Spleen (tissue), 11 donors: ENCODE results near the gene SLC1A3. TPM values are rescaled to one million over a fixed set of nuclear protein-coding genes. Genes with fewer than 3 reads are reported as not detected.
A peak's percentile ranks its signal among the peaks of the same experiment; 100 is the strongest.

ENCODE experiments used
- DNase-seq: peaks from one replicate; pipeline ENCODE4 v3.0.0-alpha.2; 2020
- H3K27ac ChIP-seq, 8 donors: fragments of 200-600 bp; sonication (generic) in 7 of 8; 1 replicate in 4 of 8; 2 replicates in 4 of 8; pipeline versions ENCODE4 v1.5.0 to v1.8.0; 2016 to 2021; ENCODE audit warnings: inconsistent platforms in 4 of 8, mild to moderate bottlenecking in 4 of 8, moderate library complexity in 1 of 8
- H3K27me3 ChIP-seq, 7 donors: fragments of 200-600 bp; sonication (generic) in 6 of 7; replicated peaks in 1 of 7; 1 replicate in 4 of 7; 2 replicates in 3 of 7; pipeline versions ENCODE4 v1.5.0 to v1.8.0; 2016 to 2021; ENCODE audit warnings: inconsistent platforms in 3 of 7, mild to moderate bottlenecking in 1 of 7
- H3K36me3 ChIP-seq, 6 donors: fragments of 200-600 bp; sonication (generic) in 5 of 6; 1 replicate in 4 of 6; 2 replicates in 2 of 6; pipeline versions ENCODE4 v1.5.0 to v1.8.0; 2016 to 2021; ENCODE audit warnings: inconsistent platforms in 2 of 6
- H3K4me1 ChIP-seq, 6 donors: fragments of 200-600 bp; sonication (generic) in 5 of 6; 1 replicate in 3 of 6; 2 replicates in 3 of 6; pipeline versions ENCODE4 v1.5.0 to v1.8.0; 2016 to 2021; ENCODE audit warnings: inconsistent platforms in 3 of 6
- H3K4me3 ChIP-seq, 8 donors: fragments of 200-600 bp; sonication (generic) in 7 of 8; 1 replicate in 4 of 8; 2 replicates in 4 of 8; pipeline versions ENCODE4 v1.5.0 to v1.8.0; 2016 to 2021; ENCODE audit warnings: inconsistent platforms in 4 of 8, mild to moderate bottlenecking in 4 of 8, moderate library complexity in 2 of 8
- H3K9me3 ChIP-seq, 8 donors: fragments of 200-600 bp; sonication (generic) in 7 of 8; 1 replicate in 4 of 8; 2 replicates in 4 of 8; pipeline versions ENCODE4 v1.5.0 to v1.8.0; 2016 to 2021; ENCODE audit warnings: inconsistent platforms in 4 of 8
- POLR2A ChIP-seq, 3 donors: fragments of 450-650 bp; IDR thresholded peaks; one replicate each; pipeline ENCODE4 v1.5.1; 2017; ENCODE audit warnings: antibody characterized with exemption in 3 of 3, mild to moderate bottlenecking in 1 of 3
- POLR2AphosphoS5 ChIP-seq, 3 donors: sonication (generic); formaldehyde crosslinking; IDR thresholded peaks; one replicate each; pipeline ENCODE4 v1.5.1; 2017; ENCODE audit warnings: antibody characterized with exemption in 3 of 3
- WGBS, 5 donors: extraction: QIAGEN DNeasy Blood & Tissue Kit in 3 of 5; methylation state at CpG; one replicate each; pipeline versions ENCODE4 v1.1.5 to v1.1.7; 2013 to 2018; 5-methylcytosine and 5-hydroxymethylcytosine counted together
- intact Hi-C: fragments of 100-400 bp; cut with DNase I; formaldehyde crosslinking; loops from one replicate; pipeline ENCODE4 v1.15.0; 2023; ENCODE audit warnings: low total_unique reads
- polyA plus RNA-seq, 3 donors: library from polyadenylated mRNA; stranded (reverse); fragments of 200-250 nt; gene quantifications; one replicate each; pipeline ENCODE4 v1.2.1, GENCODE V29; 2013
- total RNA-seq, 7 donors: library from RNA; depleted of rRNA in 3 of 7; stranded (reverse); fragments of >200 nt in 3 of 7; fragmentation: NEBNext Ultra II Directional in 4 of 7; extraction: Animal tissue kit (Norgen Biotek cat#: 25700) in 4 of 7; gene quantifications; one replicate each; pipeline versions ENCODE4 v1.1.0 to v1.2.1, GENCODE V29; 2016 to 2021
- TF ChIP-seq, protein P1 (sequence below), 11 experiments: fragments of 200-600 bp in 7 of 11; fragments of 450-650 bp in 4 of 11; sonication (generic) in 4 of 11; IDR thresholded peaks in 8 of 11; conservative IDR thresholded peaks in 3 of 11; 1 replicate in 7 of 11; 2 replicates in 4 of 11; pipeline versions ENCODE4 v1.4.0 to v1.8.0; 2016 to 2021; ENCODE audit warnings: antibody characterized with exemption in 11 of 11, inconsistent platforms in 4 of 11, mild to moderate bottlenecking in 1 of 11
- donor health status: healthy with polysubstance abuse.
- donor health status: DM: no; HTN: no; CAD: no; lungs with moderate emphysema.
- donor health status: DM: no; HTN: no; CAD: no.
- donor health status: Bipolar disorder and iron deficiency.
- donor health status: healthy.
- donor health status: DM: no; HTN: no; CAD: no.
- donor health status: DM: yes; HTN: yes; CAD: no.

Gene SLC1A3
- total and polyA plus RNA-seq, 10 donors = 1.5 to 54.7 (median 25.2) TPM

DNA sequence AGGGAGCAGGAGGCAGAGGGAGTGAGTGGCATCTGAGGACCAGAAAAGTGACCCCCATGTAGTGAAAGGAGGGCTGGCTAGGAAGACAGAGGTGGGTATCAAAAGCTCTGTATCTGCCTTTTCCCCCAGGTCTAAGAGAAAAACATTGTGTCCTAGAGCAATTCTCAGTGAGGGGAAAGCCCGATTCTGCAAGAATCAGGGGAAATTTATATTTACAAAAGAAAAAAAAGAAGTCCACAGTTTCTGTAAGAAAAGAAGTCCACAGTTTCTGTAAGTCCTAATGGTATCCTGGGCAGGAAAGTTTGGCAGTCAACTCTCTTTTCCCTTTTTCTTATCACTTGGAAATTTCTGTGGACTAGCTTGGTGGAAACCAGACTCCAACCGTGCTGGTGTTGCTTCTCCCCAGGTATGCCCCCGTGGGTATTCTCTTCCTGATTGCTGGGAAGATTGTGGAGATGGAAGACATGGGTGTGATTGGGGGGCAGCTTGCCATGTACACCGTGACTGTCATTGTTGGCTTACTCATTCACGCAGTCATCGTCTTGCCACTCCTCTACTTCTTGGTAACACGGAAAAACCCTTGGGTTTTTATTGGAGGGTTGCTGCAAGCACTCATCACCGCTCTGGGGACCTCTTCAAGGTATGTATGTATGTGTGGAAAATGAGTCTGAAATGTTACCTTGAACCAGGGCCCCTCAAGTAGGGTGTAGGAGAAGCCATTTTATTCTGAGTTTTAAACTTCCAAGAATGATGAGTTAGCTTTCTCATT, 73.0 kb downstream of the SLC1A3 start:
- Histone ChIP-seq H3K27ac (peak overlapping the region in 4 of 8 donors; percentile 49 to 83 (median 72)), H3K36me3 (peaks cover 0 to 4% (median 0%) of the 10 kb centered on the region in 6 donors)
- 77 to 93% (median 80%) methylated on average over 8 of the region's 8 CpGs for WGBS, 5 donors

DNA sequence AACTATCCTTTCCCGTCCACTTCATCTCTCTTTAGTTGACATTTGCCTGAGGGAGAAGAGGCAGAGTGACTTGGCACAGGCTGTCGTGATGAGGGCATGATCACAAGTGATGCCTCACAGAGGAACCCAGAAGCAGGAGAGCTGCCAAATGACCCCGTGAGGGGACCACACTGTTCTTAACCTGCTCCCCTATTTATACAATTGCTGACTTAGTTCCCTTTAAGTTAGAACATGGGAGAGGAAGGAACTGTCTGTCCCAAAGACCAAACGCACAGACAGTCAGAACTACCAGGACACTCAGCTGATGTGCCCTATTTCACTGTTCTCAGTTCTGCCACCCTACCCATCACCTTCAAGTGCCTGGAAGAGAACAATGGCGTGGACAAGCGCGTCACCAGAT, 73.7 kb downstream of the SLC1A3 start:
- Histone ChIP-seq H3K27me3 (no peaks in the 10 kb centered on the region), H3K4me3 (no peak overlapping the region), H3K4me1 (peaks cover 0 to 19% (median 1%) of the 10 kb centered on the region in 6 donors), H3K36me3 (peaks cover 0 to 4% (median 0%) of the 10 kb centered on the region in 6 donors), H3K9me3 (no peaks in the 10 kb centered on the region), H3K27ac (peak overlapping the region in 4 of 8 donors; percentile 67 to 83 (median 74))
- intact Hi-C loops = no loop called here
- DNase-seq = no peak
- TF ChIP-seq POLR2A (IDR thresholded peaks at IDR 0.05) = no peak
- TF ChIP-seq, protein P1, sequence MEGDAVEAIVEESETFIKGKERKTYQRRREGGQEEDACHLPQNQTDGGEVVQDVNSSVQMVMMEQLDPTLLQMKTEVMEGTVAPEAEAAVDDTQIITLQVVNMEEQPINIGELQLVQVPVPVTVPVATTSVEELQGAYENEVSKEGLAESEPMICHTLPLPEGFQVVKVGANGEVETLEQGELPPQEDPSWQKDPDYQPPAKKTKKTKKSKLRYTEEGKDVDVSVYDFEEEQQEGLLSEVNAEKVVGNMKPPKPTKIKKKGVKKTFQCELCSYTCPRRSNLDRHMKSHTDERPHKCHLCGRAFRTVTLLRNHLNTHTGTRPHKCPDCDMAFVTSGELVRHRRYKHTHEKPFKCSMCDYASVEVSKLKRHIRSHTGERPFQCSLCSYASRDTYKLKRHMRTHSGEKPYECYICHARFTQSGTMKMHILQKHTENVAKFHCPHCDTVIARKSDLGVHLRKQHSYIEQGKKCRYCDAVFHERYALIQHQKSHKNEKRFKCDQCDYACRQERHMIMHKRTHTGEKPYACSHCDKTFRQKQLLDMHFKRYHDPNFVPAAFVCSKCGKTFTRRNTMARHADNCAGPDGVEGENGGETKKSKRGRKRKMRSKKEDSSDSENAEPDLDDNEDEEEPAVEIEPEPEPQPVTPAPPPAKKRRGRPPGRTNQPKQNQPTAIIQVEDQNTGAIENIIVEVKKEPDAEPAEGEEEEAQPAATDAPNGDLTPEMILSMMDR (IDR thresholded peaks at IDR 0.05 in 8 of 11, conservative IDR thresholded peaks at IDR 0.05 in 3 of 11) = no peak
- peak in 1 of 3 donors; percentile 63 for TF ChIP-seq POLR2AphosphoS5 (IDR thresholded peaks at IDR 0.05)
- WGBS, 5 donors = 67 to 83% (median 75%) methylated on average over 7 of the region's 7 CpGs

More for the DNA sequence above, 73.0 kb downstream of the SLC1A3 start:
- no peak for TF ChIP-seq POLR2A (IDR thresholded peaks at IDR 0.05)
- Histone ChIP-seq H3K27me3 (no peaks in the 10 kb centered on the region), H3K9me3 (no peaks in the 10 kb centered on the region), H3K4me1 (peaks cover 0 to 14% (median 0%) of the 10 kb centered on the region in 6 donors), H3K4me3 (no peak overlapping the region)
- intact Hi-C loops = no loop called here
- no peak for DNase-seq

DNA sequence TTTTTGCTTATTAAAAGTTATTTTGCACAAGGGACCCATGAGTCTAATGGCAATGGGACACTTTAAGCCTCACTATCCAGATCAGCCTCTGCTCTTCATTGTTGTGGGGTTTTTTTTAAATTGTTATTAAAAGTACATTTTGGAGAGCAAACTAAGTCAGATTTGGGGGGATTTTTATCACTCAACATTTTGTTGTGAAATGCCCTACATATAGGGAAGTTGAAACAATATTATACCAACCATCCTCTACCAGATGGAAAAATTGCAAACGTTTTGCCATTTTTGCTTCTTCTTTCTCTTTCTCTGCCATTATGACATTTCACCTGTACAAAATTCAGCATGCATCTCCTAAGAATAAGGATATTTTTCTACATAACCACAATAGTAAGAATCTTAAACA, 75.3 kb downstream of the SLC1A3 start:
- intact Hi-C loops = no loop called here
- H3K27me3 ChIP-seq = no peaks in the 10 kb centered on the region
- H3K27ac ChIP-seq = peak overlapping the region in 5 of 8 donors; percentile 25 to 83 (median 63)
- H3K36me3 ChIP-seq = no peaks in the 10 kb centered on the region
- 22 to 45% (median 30%) methylated on average over 1 of the region's 1 CpG for WGBS, 5 donors
- TF ChIP-seq, protein P1 (IDR thresholded peaks at IDR 0.05 in 8 of 11, conservative IDR thresholded peaks at IDR 0.05 in 3 of 11) = no peak
- TF ChIP-seq POLR2A (IDR thresholded peaks at IDR 0.05) (no peak), POLR2AphosphoS5 (IDR thresholded peaks at IDR 0.05) (no peak)
- H3K9me3 ChIP-seq = no peaks in the 10 kb centered on the region
- H3K4me1 ChIP-seq = peaks cover 0 to 29% (median 4%) of the 10 kb centered on the region in 6 donors
- no peak for DNase-seq
- no peak overlapping the region for H3K4me3 ChIP-seq

DNA sequence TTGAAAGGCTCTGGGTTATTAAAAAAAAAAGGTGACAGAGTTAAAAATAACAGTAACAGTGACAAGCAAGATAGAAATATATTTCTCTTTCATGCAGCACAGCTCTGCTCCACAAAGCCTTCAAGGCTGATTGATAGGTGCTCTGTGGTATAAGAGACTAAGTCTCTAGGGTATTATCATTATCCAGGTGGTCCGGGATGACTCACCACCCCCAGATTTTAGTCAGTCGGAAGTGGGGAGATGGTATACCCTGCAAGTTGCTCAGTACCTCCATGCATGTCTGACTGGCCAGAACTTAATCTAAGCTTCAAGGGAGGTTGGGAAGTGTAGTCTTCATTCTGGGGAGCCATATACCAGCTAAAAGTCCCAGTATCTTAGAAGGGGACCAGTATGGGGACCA, 76.1 kb downstream of the SLC1A3 start:
- no peak overlapping the region for H3K4me3 ChIP-seq
- H3K9me3 ChIP-seq = no peaks in the 10 kb centered on the region
- H3K27ac ChIP-seq = peak overlapping the region in 2 of 8 donors; percentile 78 to 83
- intact Hi-C loops = no loop called here
- H3K27me3 ChIP-seq = no peaks in the 10 kb centered on the region
- 70 to 97% (median 87%) methylated on average over 2 of the region's 2 CpGs for WGBS, 5 donors
- TF ChIP-seq, protein P1 (IDR thresholded peaks at IDR 0.05 in 8 of 11, conservative IDR thresholded peaks at IDR 0.05 in 3 of 11) = no peak
- TF ChIP-seq POLR2AphosphoS5 (IDR thresholded peaks at IDR 0.05) = no peak
- TF ChIP-seq POLR2A (IDR thresholded peaks at IDR 0.05) = no peak
- no peaks in the 10 kb centered on the region for H3K36me3 ChIP-seq
- H3K4me1 ChIP-seq = peaks cover 0 to 27% (median 4%) of the 10 kb centered on the region in 6 donors
- DNase-seq = no peak
